GM12892 (cell line): ENCODE data around the gene SDC1.

Experiments
- POLR2A ChIP-seq: IDR thresholded peaks from 2 replicates; pipeline ENCODE4 v1.6.1; 2011; ENCODE audit warnings: low read depth, low read length, control low read depth
- POLR2AphosphoS5 ChIP-seq: IDR thresholded peaks from 2 replicates; pipeline ENCODE4 v1.6.1; 2011; ENCODE audit warnings: low read depth, low read length, control low read depth
- TAF1 ChIP-seq: IDR thresholded peaks from 2 replicates; pipeline ENCODE4 v1.6.1; 2011; ENCODE audit warnings: low read depth, mild to moderate bottlenecking, control low read depth, low read length, borderline replicate concordance

- TF ChIP-seq POLR2A: peak; percentile 72; the same call in 1 of the 2 replicates
- peak; percentile 56; the same call in 1 of the 2 replicates for TF ChIP-seq POLR2AphosphoS5
- no peak for TF ChIP-seq TAF1
Measured at GRCh38 chr2:20207051-20207450, 17.9 kb downstream of the SDC1 start.
